GM15510 (cell line): Measurements from ENCODE around the gene MBOAT1.

ENCODE experiments used
- POLR2A ChIP-seq: IDR thresholded peaks from 3 replicates; pipeline ENCODE4 v1.6.1; 2011; ENCODE audit warnings: borderline replicate concordance; ENCODE audit not compliant: insufficient read length; ENCODE audit errors: extremely low read depth

The MBOAT1 gene

DNA sequence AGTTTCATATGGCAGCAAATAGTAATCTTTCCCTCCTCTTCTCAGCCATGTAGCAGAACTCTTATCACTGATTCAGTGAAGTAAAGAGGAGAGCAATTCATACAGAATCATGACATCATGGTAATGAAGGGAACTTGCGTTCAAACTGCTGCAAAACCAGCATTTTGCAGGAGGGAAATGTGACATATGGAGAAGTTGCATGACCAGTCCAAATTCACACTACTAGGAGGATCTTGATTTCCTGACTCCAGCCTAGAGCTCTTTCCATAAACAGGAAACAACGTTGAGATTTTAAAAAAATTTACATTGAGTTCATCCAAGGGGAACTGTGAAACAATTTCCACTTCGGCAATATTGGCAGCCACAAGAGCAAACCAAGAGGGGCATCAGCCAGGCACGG, 63.8 kb downstream of the MBOAT1 start:
- no peak for TF ChIP-seq POLR2A

DNA sequence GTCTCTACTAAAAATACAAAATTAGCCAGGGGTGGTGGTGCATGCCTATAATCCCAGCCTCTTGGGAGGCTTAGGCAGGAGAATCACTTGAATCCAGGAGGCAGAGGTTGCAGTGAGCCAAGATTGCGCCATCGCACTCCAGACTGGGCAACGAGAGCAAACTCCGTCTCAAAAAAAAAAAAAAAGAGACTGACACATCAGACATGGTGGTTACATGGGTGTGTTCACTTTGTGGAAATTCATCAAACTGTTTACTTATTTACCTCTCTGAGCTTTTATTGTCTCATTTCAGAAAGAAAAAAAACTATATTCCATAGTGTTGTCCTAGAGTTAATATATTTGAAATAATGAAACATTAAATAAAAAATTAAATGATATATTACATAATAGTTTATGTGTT, 64.8 kb downstream of the MBOAT1 start:
- TF ChIP-seq POLR2A = no peak

- TF ChIP-seq POLR2A = no peak
These were observed 66.0 kb downstream of the MBOAT1 start for GRCh38 chr6:20146291-20146690.

- no peak for TF ChIP-seq POLR2A
These were observed 69.4 kb downstream of the MBOAT1 start for GRCh38 chr6:20142866-20143265.

DNA sequence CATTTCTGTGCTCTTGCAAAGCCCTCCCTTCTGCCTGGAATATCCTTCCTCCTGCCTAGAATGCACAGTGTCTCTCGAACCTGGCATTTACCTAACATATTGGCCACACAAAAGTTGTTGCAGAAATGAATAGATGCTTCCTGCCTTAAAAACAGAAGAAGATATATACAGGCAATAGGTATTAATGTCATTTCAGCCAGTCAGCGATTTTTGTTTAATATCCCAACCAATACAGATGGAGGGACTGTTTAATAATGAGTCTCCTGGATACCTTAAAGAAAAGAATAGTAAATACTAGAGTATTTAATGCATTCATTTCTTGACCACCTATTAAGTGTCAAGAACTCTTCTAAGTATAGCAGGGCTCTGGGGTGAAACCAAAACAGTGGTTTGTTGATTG, 70.3 kb downstream of the MBOAT1 start:
- TF ChIP-seq POLR2A = no peak

DNA sequence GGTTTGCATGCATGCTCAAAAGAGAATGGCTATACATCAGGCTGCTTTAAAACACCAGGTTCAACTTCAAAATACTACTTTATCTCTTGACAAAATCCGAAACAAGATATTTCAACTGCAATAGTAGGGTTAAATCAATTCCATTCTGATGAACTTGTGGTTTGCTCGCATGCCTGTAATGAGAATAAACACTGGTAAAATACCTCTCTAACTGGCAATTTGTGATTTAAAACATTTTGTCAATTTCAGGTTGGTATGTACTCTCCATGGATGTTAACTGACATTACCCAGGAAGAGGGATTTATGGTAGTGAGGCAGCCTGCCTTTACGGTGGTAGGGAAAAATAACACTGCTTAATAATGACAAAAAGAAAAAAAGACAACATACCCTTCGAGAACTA, 74.4 kb downstream of the MBOAT1 start:
- TF ChIP-seq POLR2A = no peak

GRCh38 chr6:20137240-20137639, 75.0 kb downstream of the MBOAT1 start:
- no peak for TF ChIP-seq POLR2A

DNA sequence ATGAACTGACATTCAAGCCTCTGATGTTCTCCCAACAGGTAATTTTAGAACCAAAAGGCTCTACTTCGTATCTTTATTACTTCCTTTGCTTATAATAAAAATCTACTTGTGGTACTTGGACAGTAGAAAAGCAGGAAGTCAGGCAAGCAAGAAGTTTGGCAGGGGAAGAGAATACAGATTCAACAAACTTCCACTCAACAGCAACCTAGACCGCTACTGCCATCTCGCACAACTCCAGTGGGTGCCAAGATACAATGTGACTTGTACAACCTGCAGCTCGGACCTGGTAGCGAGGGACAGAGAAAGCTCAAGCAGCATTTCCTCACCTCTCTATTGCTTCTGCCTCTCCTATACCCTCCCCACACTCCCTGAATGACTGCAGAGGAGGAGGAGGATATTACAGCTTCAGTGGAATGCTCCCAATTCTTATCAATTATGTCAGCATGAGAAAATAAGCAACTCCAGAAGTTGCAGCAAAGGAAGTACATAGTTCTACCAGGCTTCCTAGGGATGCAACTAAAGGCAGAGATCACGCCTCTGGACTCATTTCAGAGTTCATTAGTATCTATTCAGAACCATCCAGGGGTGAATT, 76.5 kb downstream of the MBOAT1 start:
- no peak for TF ChIP-seq POLR2A

DNA sequence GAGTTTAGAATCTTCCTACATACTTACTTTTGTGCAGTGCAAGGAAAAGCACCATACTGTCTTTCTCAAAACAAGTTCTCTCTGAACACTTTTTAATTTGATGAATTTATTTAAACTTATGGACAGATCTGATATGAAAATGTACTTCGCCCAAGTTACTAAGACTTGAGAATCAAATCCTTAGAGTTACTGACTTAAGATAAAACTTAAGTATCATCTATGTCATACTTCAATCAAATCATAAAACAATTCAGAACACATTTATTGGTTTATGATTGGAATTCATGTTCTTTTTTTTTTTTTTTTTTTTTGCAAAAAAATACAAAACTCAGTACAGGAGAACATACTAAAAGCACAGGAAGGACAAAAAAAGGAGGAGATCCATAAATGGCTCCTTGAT, 77.7 kb downstream of the MBOAT1 start:
- TF ChIP-seq POLR2A = no peak

DNA sequence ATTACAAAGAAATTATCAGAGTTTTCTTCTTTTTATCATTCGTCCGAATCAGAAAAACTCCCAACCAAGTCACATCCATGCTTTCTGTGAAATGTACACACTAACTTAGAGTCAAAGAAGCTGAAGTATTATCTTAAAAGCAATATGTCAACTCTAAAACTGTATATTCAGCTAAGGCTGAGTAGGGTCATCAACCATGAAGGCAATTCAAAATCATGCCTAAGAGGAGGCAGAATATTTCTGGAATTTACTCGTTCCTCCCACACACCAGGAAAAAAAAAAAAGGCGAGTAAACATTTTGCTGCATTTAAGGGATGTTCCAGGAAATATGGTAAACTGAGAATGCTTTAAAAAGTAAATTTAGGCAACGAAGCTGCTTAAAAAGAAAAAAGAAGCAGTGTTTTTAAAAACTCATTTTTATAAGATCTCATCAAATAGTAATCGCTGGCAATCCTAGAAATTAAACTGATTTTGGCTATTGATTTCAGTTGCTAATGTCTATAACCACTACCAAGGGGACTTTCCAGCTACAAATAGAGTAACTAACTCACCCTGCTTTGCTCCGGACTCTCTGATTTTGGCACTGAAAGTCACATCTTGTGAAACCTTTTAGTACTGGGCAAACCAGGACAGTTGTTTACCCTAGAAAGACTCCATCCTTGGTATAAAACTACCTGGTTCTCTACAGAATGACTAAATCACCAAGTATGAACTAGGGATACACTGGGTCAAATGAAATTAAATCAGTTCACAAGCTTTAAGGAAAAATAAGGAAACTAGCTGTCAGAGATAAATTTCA, 82.8 kb downstream of the MBOAT1 start:
- TF ChIP-seq POLR2A = no peak

DNA sequence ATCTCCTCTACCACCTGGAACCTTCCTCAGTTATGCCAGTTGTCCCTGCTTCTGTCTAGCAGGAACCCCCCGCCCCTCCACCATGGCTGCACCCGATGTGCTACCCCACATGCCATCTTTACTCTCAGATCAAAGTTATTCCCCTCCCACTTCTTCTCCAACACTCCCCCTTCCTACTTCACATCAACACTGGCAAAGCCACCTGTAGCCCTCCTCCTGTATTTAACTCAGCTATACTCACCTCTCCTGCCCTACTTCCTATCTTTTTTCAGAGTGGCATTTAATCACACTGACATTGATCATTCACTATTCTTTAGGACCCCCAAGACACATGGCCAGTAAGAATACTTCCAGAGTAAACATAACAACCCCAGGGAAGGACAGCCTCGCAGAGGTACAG, 84.3 kb downstream of the MBOAT1 start:
- TF ChIP-seq POLR2A = no peak

- no peak for TF ChIP-seq POLR2A
These were observed 85.2 kb downstream of the MBOAT1 start for GRCh38 chr6:20126789-20127653.

DNA sequence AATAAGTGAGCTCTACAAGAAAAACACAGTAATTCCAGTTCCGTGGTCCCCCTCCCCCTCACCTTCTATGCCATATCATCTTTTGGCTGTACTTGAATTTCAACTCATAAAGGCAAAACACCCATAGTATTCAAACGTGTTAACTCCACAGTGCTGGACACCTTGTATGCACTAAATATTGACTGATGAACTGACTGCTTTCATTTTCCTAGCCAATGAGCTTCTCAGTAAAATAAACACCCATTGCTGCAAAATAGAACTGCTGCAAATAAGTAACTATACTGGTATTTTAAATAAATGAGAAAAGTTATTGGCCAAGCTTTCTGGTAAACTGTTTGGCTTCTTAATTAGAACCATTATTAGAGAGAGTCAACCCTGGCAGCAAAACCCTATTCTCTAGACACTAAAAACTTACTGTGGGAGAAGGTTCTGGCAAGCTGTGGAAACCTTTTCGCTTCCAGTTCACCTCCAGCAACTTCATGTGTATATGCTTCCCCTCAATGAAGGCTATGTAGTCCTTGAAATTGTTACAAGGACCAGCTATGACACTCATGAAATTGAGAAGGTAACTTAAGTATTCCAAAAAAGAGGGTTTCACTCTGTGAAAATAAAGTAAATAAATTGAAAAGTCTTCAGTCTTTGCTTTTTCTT, 86.0 kb downstream of the MBOAT1 start:
- no peak for TF ChIP-seq POLR2A

GRCh38 chr6:20124545-20124944, 87.7 kb downstream of the MBOAT1 start:
- no peak for TF ChIP-seq POLR2A

DNA sequence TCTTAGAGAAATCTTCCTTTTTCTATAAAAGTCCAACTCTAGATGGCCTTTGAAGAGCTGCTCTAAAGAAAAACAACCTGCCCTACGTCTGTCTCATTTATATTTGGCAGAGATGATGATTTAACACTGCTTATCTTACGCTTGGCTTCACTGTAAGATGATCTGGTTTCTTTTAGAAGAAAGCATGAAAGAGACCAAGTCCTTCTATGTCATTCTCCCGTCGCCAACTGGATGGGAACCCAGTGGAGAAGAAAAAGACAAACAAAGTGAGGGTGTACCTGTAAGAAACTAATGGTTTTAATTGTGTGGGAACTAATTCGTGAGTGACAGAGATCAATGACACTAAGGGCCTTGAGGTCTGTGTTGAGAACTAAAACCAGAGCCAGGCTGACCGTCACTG, 92.8 kb downstream of the MBOAT1 start:
- no peak for TF ChIP-seq POLR2A
